Stimulated activated CD4-positive, alpha-beta T cell treated with anti-CD3 and anti-CD28 coated beads, Interleukin-4, amount 100 ng/mL, for 1 hour (primary cell): ENCODE measurements around the gene FES.

Experiments used
- DNase-seq: peaks from one replicate; pipeline ENCODE4 v3.0.0-alpha.2; 2020

FES gene

GRCh38 chr15:90933301-90933700 lies 49.0 kb downstream of the FES start:
- DNase-seq = no peak

GRCh38 chr15:90934256-90934948 lies 50.1 kb downstream of the FES start:
- DNase-seq = peak; percentile 87

GRCh38 chr15:90934949-90935751 lies 50.8 kb downstream of the FES start, which contains the start of gene UNC45A:
TSS of gene UNC45A (plus strand) at chr15:90935285. CDS start at chr15:90935325, 40 bp downstream.
- peak; percentile 99 for DNase-seq

- DNase-seq = no peak
Measured at GRCh38 chr15:90936823-90937222, 52.5 kb downstream of the FES start.

GRCh38 chr15:90938261-90938660 lies 54.0 kb downstream of the FES start:
- no peak for DNase-seq

GRCh38 chr15:90939756-90940155 lies 55.5 kb downstream of the FES start:
- DNase-seq = no peak

- no peak for DNase-seq
Measured at GRCh38 chr15:90941038-90941437, 56.7 kb downstream of the FES start.

- no peak for DNase-seq
Measured at GRCh38 chr15:90942354-90943120, 58.2 kb downstream of the FES start.

- no peak for DNase-seq
Measured at GRCh38 chr15:90945091-90945490, 60.8 kb downstream of the FES start.
